ENCODE results near the gene PSKH1.
A peak's percentile ranks its signal among the peaks of the same experiment; 100 is the strongest.

The PSKH1 gene

GRCh38 chr16:67959536-67960329 is 66.7 kb downstream of the PSKH1 start:
- H4K8ac ChIP-seq (ENCODE audit: low read depth, low read length): no peak overlapping the region
- H3K18ac ChIP-seq (ENCODE audit: low read length): peak overlapping the region; percentile 51
- no peak overlapping the region for H2BK12ac ChIP-seq (ENCODE audit: low read length)
- no peak overlapping the region for H3K27ac ChIP-seq (ENCODE audit: low read depth, low read length)
- H3K9me3 ChIP-seq (ENCODE audit: insufficient read depth, low read depth, low read length): peaks cover 4% of the 10 kb centered on the region
- DNase-seq: no peak
- no CpG with 5 or more reads among the region's 11 CpGs for WGBS (ENCODE audit: extremely low coverage, insufficient coverage, insufficient read length)
- no peak overlapping the region for H3K14ac ChIP-seq (ENCODE audit: low read length)
- no peak overlapping the region for H3K4me2 ChIP-seq (ENCODE audit: low read length)
- H3K79me1 ChIP-seq (ENCODE audit: low read length): peaks cover 2% of the 10 kb centered on the region
- H3K4me3 ChIP-seq (ENCODE audit: low read depth, low read length): no peak overlapping the region
- H2BK120ac ChIP-seq (ENCODE audit: insufficient read depth, low read length, poor library complexity): no peak overlapping the region
- H2AK5ac ChIP-seq (ENCODE audit: low read length): no peak overlapping the region
- H3K9ac ChIP-seq (ENCODE audit: low read length): no peak overlapping the region
- no peak overlapping the region for H3K23ac ChIP-seq (ENCODE audit: low read length)
- H2BK5ac ChIP-seq (ENCODE audit: low read depth, low read length, poor library complexity): no peak overlapping the region
- peaks cover 3% of the 10 kb centered on the region for H3K79me2 ChIP-seq (ENCODE audit: control insufficient read depth, insufficient read depth, low read length, poor library complexity)
- peaks cover 5% of the 10 kb centered on the region in 2 experiments for H3K4me1 ChIP-seq (ENCODE audit: control insufficient read depth in 1 of 2, insufficient read depth in 2 of 2, low read length in 2 of 2)
- H3K36me3 ChIP-seq (ENCODE audit: control insufficient read depth in 1 of 2, insufficient read depth in 2 of 2, low read length in 2 of 2): peaks cover 82 to 88% of the 10 kb centered on the region in 2 experiments
- H3K27me3 ChIP-seq (ENCODE audit: insufficient read depth, low read length): no peaks in the 10 kb centered on the region
- H4K12ac ChIP-seq (ENCODE audit: low read depth, low read length): no peak overlapping the region
- no peak overlapping the region for H4K91ac ChIP-seq (ENCODE audit: low read depth, low read length)
- H2AFZ ChIP-seq (ENCODE audit: insufficient read depth, low read length, poor library complexity): no peak overlapping the region
- no peak overlapping the region for H3K4ac ChIP-seq (ENCODE audit: low read depth, low read length)

- no peak for DNase-seq
- Histone ChIP-seq H2AFZ (ENCODE audit: insufficient read depth, low read length, poor library complexity) (no peak overlapping the region), H4K91ac (ENCODE audit: low read depth, low read length) (no peak overlapping the region), H3K23ac (ENCODE audit: low read length) (no peak overlapping the region), H3K9me3 (ENCODE audit: insufficient read depth, low read depth, low read length) (peaks cover 2% of the 10 kb centered on the region), H3K79me1 (ENCODE audit: low read length) (peaks cover 13% of the 10 kb centered on the region), H2BK120ac (ENCODE audit: insufficient read depth, low read length, poor library complexity) (no peak overlapping the region), H3K27me3 (ENCODE audit: insufficient read depth, low read length) (no peaks in the 10 kb centered on the region), H3K27ac (ENCODE audit: low read depth, low read length) (no peak overlapping the region), H2BK5ac (ENCODE audit: low read depth, low read length, poor library complexity) (no peak overlapping the region), H3K14ac (ENCODE audit: low read length) (no peak overlapping the region), H4K8ac (ENCODE audit: low read depth, low read length) (no peak overlapping the region), H3K4ac (ENCODE audit: low read depth, low read length) (no peak overlapping the region), H2AK5ac (ENCODE audit: low read length) (no peak overlapping the region), H3K36me3 (ENCODE audit: control insufficient read depth in 1 of 2, insufficient read depth in 2 of 2, low read length in 2 of 2) (peaks cover 73 to 82% of the 10 kb centered on the region in 2 experiments), H3K4me3 (ENCODE audit: low read depth, low read length) (no peak overlapping the region), H3K9ac (ENCODE audit: low read length) (no peak overlapping the region), H2BK12ac (ENCODE audit: low read length) (no peak overlapping the region), H3K4me1 (ENCODE audit: control insufficient read depth in 1 of 2, insufficient read depth in 2 of 2, low read length in 2 of 2) (peaks cover 16% of the 10 kb centered on the region in 2 experiments), H4K12ac (ENCODE audit: low read depth, low read length) (no peak overlapping the region), H3K18ac (ENCODE audit: low read length) (peak overlapping the region; percentile 9), H3K4me2 (ENCODE audit: low read length) (no peak overlapping the region), H3K79me2 (ENCODE audit: control insufficient read depth, insufficient read depth, low read length, poor library complexity) (peaks cover 11% of the 10 kb centered on the region)
- no CpG with 5 or more reads among the region's 13 CpGs for WGBS (ENCODE audit: extremely low coverage, insufficient coverage, insufficient read length)
These were observed 68.5 kb downstream of the PSKH1 start for GRCh38 chr16:67961551-67961957.

- peaks cover 2% of the 10 kb centered on the region for H3K9me3 ChIP-seq (ENCODE audit: insufficient read depth, low read depth, low read length)
- H3K23ac ChIP-seq (ENCODE audit: low read length): no peak overlapping the region
- no CpG with 5 or more reads among the region's 8 CpGs for WGBS (ENCODE audit: extremely low coverage, insufficient coverage, insufficient read length)
- H4K12ac ChIP-seq (ENCODE audit: low read depth, low read length): peak overlapping the region; percentile 5
- H3K4me1 ChIP-seq (ENCODE audit: control insufficient read depth in 1 of 2, insufficient read depth in 2 of 2, low read length in 2 of 2): peaks cover 21 to 22% of the 10 kb centered on the region in 2 experiments
- no peak overlapping the region for H2BK120ac ChIP-seq (ENCODE audit: insufficient read depth, low read length, poor library complexity)
- H3K14ac ChIP-seq (ENCODE audit: low read length): no peak overlapping the region
- DNase-seq: no peak
- H3K36me3 ChIP-seq (ENCODE audit: control insufficient read depth in 1 of 2, insufficient read depth in 2 of 2, low read length in 2 of 2): peaks cover 73 to 84% of the 10 kb centered on the region in 2 experiments
- H2AK5ac ChIP-seq (ENCODE audit: low read length): no peak overlapping the region
- no peaks in the 10 kb centered on the region for H3K27me3 ChIP-seq (ENCODE audit: insufficient read depth, low read length)
- H3K79me1 ChIP-seq (ENCODE audit: low read length): peaks cover 15% of the 10 kb centered on the region
- peak overlapping the region; percentile 12 for H3K4ac ChIP-seq (ENCODE audit: low read depth, low read length)
- peaks cover 16% of the 10 kb centered on the region for H3K79me2 ChIP-seq (ENCODE audit: control insufficient read depth, insufficient read depth, low read length, poor library complexity)
- no peak overlapping the region for H2AFZ ChIP-seq (ENCODE audit: insufficient read depth, low read length, poor library complexity)
- H3K27ac ChIP-seq (ENCODE audit: low read depth, low read length): no peak overlapping the region
- no peak overlapping the region for H3K4me2 ChIP-seq (ENCODE audit: low read length)
- H3K18ac ChIP-seq (ENCODE audit: low read length): peak overlapping the region; percentile 35
- no peak overlapping the region for H2BK12ac ChIP-seq (ENCODE audit: low read length)
- no peak overlapping the region for H3K9ac ChIP-seq (ENCODE audit: low read length)
- no peak overlapping the region for H4K91ac ChIP-seq (ENCODE audit: low read depth, low read length)
- H2BK5ac ChIP-seq (ENCODE audit: low read depth, low read length, poor library complexity): no peak overlapping the region
- no peak overlapping the region for H4K8ac ChIP-seq (ENCODE audit: low read depth, low read length)
- no peak overlapping the region for H3K4me3 ChIP-seq (ENCODE audit: low read depth, low read length)
These were observed 69.1 kb downstream of the PSKH1 start for GRCh38 chr16:67962135-67962534.

- no peak for DNase-seq
- no CpG with 5 or more reads among the region's 2 CpGs for WGBS (ENCODE audit: extremely low coverage, insufficient coverage, insufficient read length)
- Histone ChIP-seq H3K27ac (ENCODE audit: low read depth, low read length) (no peak overlapping the region), H3K9ac (ENCODE audit: low read length) (no peak overlapping the region), H3K14ac (ENCODE audit: low read length) (no peak overlapping the region), H2BK120ac (ENCODE audit: insufficient read depth, low read length, poor library complexity) (no peak overlapping the region), H3K4ac (ENCODE audit: low read depth, low read length) (no peak overlapping the region), H4K8ac (ENCODE audit: low read depth, low read length) (no peak overlapping the region), H2BK5ac (ENCODE audit: low read depth, low read length, poor library complexity) (no peak overlapping the region), H3K27me3 (ENCODE audit: insufficient read depth, low read length) (no peaks in the 10 kb centered on the region), H3K23ac (ENCODE audit: low read length) (no peak overlapping the region), H3K9me3 (ENCODE audit: insufficient read depth, low read depth, low read length) (peaks cover 2% of the 10 kb centered on the region), H3K79me1 (ENCODE audit: low read length) (peaks cover 25% of the 10 kb centered on the region), H2AFZ (ENCODE audit: insufficient read depth, low read length, poor library complexity) (no peak overlapping the region), H4K12ac (ENCODE audit: low read depth, low read length) (no peak overlapping the region), H3K4me3 (ENCODE audit: low read depth, low read length) (no peak overlapping the region), H3K4me1 (ENCODE audit: control insufficient read depth in 1 of 2, insufficient read depth in 2 of 2, low read length in 2 of 2) (peaks cover 24 to 25% of the 10 kb centered on the region in 2 experiments), H4K91ac (ENCODE audit: low read depth, low read length) (no peak overlapping the region), H3K36me3 (ENCODE audit: control insufficient read depth in 1 of 2, insufficient read depth in 2 of 2, low read length in 2 of 2) (peaks cover 62 to 73% of the 10 kb centered on the region in 2 experiments), H2AK5ac (ENCODE audit: low read length) (no peak overlapping the region), H3K79me2 (ENCODE audit: control insufficient read depth, insufficient read depth, low read length, poor library complexity) (peaks cover 28% of the 10 kb centered on the region), H2BK12ac (ENCODE audit: low read length) (no peak overlapping the region), H3K18ac (ENCODE audit: low read length) (peak overlapping the region; percentile 13), H3K4me2 (ENCODE audit: low read length) (no peak overlapping the region)
These were observed 70.2 kb downstream of the PSKH1 start for GRCh38 chr16:67963292-67963661.

All from trophoblast cell (in vitro differentiated cells and primary cell).